D341Med (cell line): ENCODE measurements around the gene EPHA1.

Experiments used
- DNase-seq: peaks from one replicate; pipeline ENCODE4 v3.0.0; 2012; ENCODE audit warnings: low spot score

EPHA1 gene

GRCh38 chr7:143389316-143390103 is 19.1 kb downstream of the EPHA1 start:
- no peak for DNase-seq

- no peak for DNase-seq
These were observed 20.1 kb downstream of the EPHA1 start for GRCh38 chr7:143388491-143389101.

GRCh38 chr7:143388051-143388450 is 20.6 kb downstream of the EPHA1 start:
- DNase-seq: no peak

- DNase-seq: no peak
These were observed 21.3 kb downstream of the EPHA1 start for GRCh38 chr7:143387156-143387975.

- no peak for DNase-seq
These were observed 22.5 kb downstream of the EPHA1 start for GRCh38 chr7:143385891-143386781.

GRCh38 chr7:143384661-143385631 is 23.7 kb downstream of the EPHA1 start:
- DNase-seq: no peak

GRCh38 chr7:143384148-143384547 is 24.5 kb downstream of the EPHA1 start:
- no peak for DNase-seq

GRCh38 chr7:143383642-143383957 is 25.1 kb downstream of the EPHA1 start:
- no peak for DNase-seq

- no peak for DNase-seq
These were observed 25.6 kb downstream of the EPHA1 start for GRCh38 chr7:143382791-143383641.

GRCh38 chr7:143382126-143382790 is 26.4 kb downstream of the EPHA1 start:
- no peak for DNase-seq

- peak; percentile 76 for DNase-seq
These were observed 27.1 kb downstream of the EPHA1 start for GRCh38 chr7:143381427-143382125.

GRCh38 chr7:143380646-143381426 is 27.8 kb downstream of the EPHA1 start, which contains the start of gene ZYX:
Gene ZYX, plus strand, starts transcription at chr7:143381345. Its CDS starts 227 bp downstream, at chr7:143381572.
- DNase-seq: peak; percentile 89

GRCh38 chr7:143380260-143380645 is 28.4 kb downstream of the EPHA1 start:
- peak; percentile 86 for DNase-seq

GRCh38 chr7:143379611-143380259 is 28.9 kb downstream of the EPHA1 start:
- no peak for DNase-seq

- no peak for DNase-seq
These were observed 32.3 kb downstream of the EPHA1 start for GRCh38 chr7:143376396-143376795.

GRCh38 chr7:143375298-143376034 is 33.2 kb downstream of the EPHA1 start:
- no peak for DNase-seq
